Vagina (tissue), 2 donors: ENCODE results near the gene ALDH8A1. TPM values are rescaled to one million over a fixed set of nuclear protein-coding genes. Genes with fewer than 3 reads are reported as not detected.
"Not testable (repeated sequence)": the region's sequence is repeated elsewhere in the genome, so short reads cannot be mapped to it uniquely, and the experiment has no call there.

Source experiments
- DNase-seq, 2 donors: peaks; one replicate each; pipeline ENCODE4 v3.0.0-alpha.2; 2017; ENCODE audit errors: extremely low spot score in 2 of 2
- H3K27ac ChIP-seq: fragments of 200-600 bp; sonication (generic); one replicate; pipeline ENCODE4 v1.5.1; 2019
- H3K27me3 ChIP-seq: fragments of 200-600 bp; sonication (generic); one replicate; pipeline ENCODE4 v1.5.1; 2019
- H3K36me3 ChIP-seq, 2 donors: fragments of 200-600 bp; sonication (generic); one replicate each; pipeline ENCODE4 v1.5.1; 2017 to 2019
- H3K4me1 ChIP-seq: fragments of 200-600 bp; sonication (generic); one replicate; pipeline ENCODE4 v1.5.1; 2019
- H3K4me3 ChIP-seq, 2 donors: fragments of 200-600 bp; sonication (generic); 1 replicate in 1 of 2; 2 replicates in 1 of 2; pipeline ENCODE4 v1.5.1; 2016 to 2019
- H3K9me3 ChIP-seq: fragments of 200-600 bp; sonication (generic); one replicate; pipeline ENCODE4 v1.5.1; 2019
- CTCF ChIP-seq, 3 experiments: fragments of 450-650 bp in 2 of 3; fragments of 200-600 bp in 1 of 3; sonication (generic) in 1 of 3; IDR thresholded peaks; one replicate each; pipeline ENCODE4 v1.5.1; 2017 to 2019; ENCODE audit warnings: antibody characterized with exemption in 3 of 3, mild to moderate bottlenecking in 2 of 3, moderate library complexity in 2 of 3
- POLR2A ChIP-seq, 2 donors: fragments of 450-650 bp; IDR thresholded peaks; one replicate each; pipeline ENCODE4 v1.6.1; 2017; ENCODE audit warnings: antibody characterized with exemption in 2 of 2, mild to moderate bottlenecking in 2 of 2, moderate library complexity in 2 of 2
- POLR2AphosphoS5 ChIP-seq, 2 donors: sonication (generic); formaldehyde crosslinking; IDR thresholded peaks; one replicate each; pipeline ENCODE4 v1.9.0; 2017; ENCODE audit warnings: antibody characterized with exemption in 2 of 2, mild to moderate bottlenecking in 2 of 2, low read depth in 1 of 2; ENCODE audit not compliant: insufficient read depth in 1 of 2
- intact Hi-C: fragments of 100-400 bp; cut with DNase I; formaldehyde crosslinking; loops from one replicate; pipeline ENCODE4 v1.15.1; 2023
- total RNA-seq: library from RNA; depleted of rRNA; stranded (reverse); fragments of >200 nt; gene quantifications from one replicate; pipeline ENCODE4 v1.2.3, GENCODE V29; 2016

ALDH8A1 gene
- total RNA-seq, 1 donor from 2014 or later, result not detected

- H3K36me3 ChIP-seq, result no peaks in the 10 kb centered on the region
- TF ChIP-seq POLR2AphosphoS5 (IDR thresholded peaks at IDR 0.05; ENCODE audit: insufficient read depth in 1 of 2, low read depth in 1 of 2) (no peak), POLR2A (IDR thresholded peaks at IDR 0.05) (no peak), CTCF (IDR thresholded peaks at IDR 0.05) (no peak)
- H3K27ac ChIP-seq, result no peak overlapping the region
- DNase-seq, result no peak
- H3K4me3 ChIP-seq, result no peak overlapping the region
- H3K27me3 ChIP-seq, result no peaks in the 10 kb centered on the region
- no peaks in the 10 kb centered on the region for H3K4me1 ChIP-seq
- intact Hi-C loops, result no loop called here
- no peaks in the 10 kb centered on the region for H3K9me3 ChIP-seq
These were observed 47.6 kb downstream of the ALDH8A1 start for GRCh38 chr6:134902074-134902861.

- no peak for DNase-seq
- intact Hi-C loops, result no loop called here
- Histone ChIP-seq H3K4me3 (no peak overlapping the region), H3K9me3 (no peaks in the 10 kb centered on the region), H3K36me3 (no peaks in the 10 kb centered on the region), H3K4me1 (no peaks in the 10 kb centered on the region), H3K27ac (no peak overlapping the region), H3K27me3 (no peaks in the 10 kb centered on the region)
- no peak for TF ChIP-seq CTCF (IDR thresholded peaks at IDR 0.05)
- TF ChIP-seq POLR2AphosphoS5 (IDR thresholded peaks at IDR 0.05; ENCODE audit: insufficient read depth in 1 of 2, low read depth in 1 of 2), result no peak
- TF ChIP-seq POLR2A (IDR thresholded peaks at IDR 0.05), result no peak
These were observed 51.3 kb downstream of the ALDH8A1 start for GRCh38 chr6:134898575-134898974.

GRCh38 chr6:134898166-134898565 is 51.7 kb downstream of the ALDH8A1 start:
- H3K27me3 ChIP-seq, H3K27ac ChIP-seq, H3K9me3 ChIP-seq, H3K4me1 ChIP-seq, DNase-seq, H3K36me3 ChIP-seq, H3K4me3 ChIP-seq, intact Hi-C loops: not testable (repeated sequence)

GRCh38 chr6:134896910-134897309 is 53.0 kb downstream of the ALDH8A1 start:
- H3K27ac ChIP-seq, result no peak overlapping the region
- no peak for DNase-seq
- no peaks in the 10 kb centered on the region for H3K4me1 ChIP-seq
- no peak overlapping the region for H3K4me3 ChIP-seq
- peaks cover 4% of the 10 kb centered on the region for H3K9me3 ChIP-seq
- H3K27me3 ChIP-seq, result no peaks in the 10 kb centered on the region
- TF ChIP-seq POLR2A (IDR thresholded peaks at IDR 0.05) (no peak), CTCF (IDR thresholded peaks at IDR 0.05) (no peak), POLR2AphosphoS5 (IDR thresholded peaks at IDR 0.05; ENCODE audit: insufficient read depth in 1 of 2, low read depth in 1 of 2) (no peak)
- intact Hi-C loops, result no loop called here
- no peaks in the 10 kb centered on the region for H3K36me3 ChIP-seq

- Histone ChIP-seq H3K36me3 (no peaks in the 10 kb centered on the region), H3K4me3 (no peak overlapping the region), H3K27me3 (no peaks in the 10 kb centered on the region), H3K9me3 (peaks cover 4% of the 10 kb centered on the region), H3K4me1 (no peaks in the 10 kb centered on the region), H3K27ac (no peak overlapping the region)
- intact Hi-C loops, result no loop called here
- no peak for TF ChIP-seq POLR2A (IDR thresholded peaks at IDR 0.05)
- TF ChIP-seq CTCF (IDR thresholded peaks at IDR 0.05), result no peak
- no peak for TF ChIP-seq POLR2AphosphoS5 (IDR thresholded peaks at IDR 0.05; ENCODE audit: insufficient read depth in 1 of 2, low read depth in 1 of 2)
- DNase-seq, result no peak
These were observed 55.1 kb downstream of the ALDH8A1 start for GRCh38 chr6:134894800-134895199.
